ENCODE data around the gene GBP2. TPM values are rescaled to one million over a fixed set of nuclear protein-coding genes. Genes with fewer than 3 reads are reported as not detected.

GBP2 gene, protein sequence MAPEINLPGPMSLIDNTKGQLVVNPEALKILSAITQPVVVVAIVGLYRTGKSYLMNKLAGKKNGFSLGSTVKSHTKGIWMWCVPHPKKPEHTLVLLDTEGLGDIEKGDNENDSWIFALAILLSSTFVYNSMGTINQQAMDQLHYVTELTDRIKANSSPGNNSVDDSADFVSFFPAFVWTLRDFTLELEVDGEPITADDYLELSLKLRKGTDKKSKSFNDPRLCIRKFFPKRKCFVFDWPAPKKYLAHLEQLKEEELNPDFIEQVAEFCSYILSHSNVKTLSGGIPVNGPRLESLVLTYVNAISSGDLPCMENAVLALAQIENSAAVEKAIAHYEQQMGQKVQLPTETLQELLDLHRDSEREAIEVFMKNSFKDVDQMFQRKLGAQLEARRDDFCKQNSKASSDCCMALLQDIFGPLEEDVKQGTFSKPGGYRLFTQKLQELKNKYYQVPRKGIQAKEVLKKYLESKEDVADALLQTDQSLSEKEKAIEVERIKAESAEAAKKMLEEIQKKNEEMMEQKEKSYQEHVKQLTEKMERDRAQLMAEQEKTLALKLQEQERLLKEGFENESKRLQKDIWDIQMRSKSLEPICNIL
- total RNA-seq, result 10 to 100 TPM; 87.6 to 91.8 TPM
- polyA plus RNA-seq (2013, experiment 1 of 2), result 184 TPM
- polyA plus RNA-seq (2013, experiment 2 of 2), result 195 TPM
- total RNA-seq, result 199 to 2,933 (median 613) reads per million in 172 experiments

DNA sequence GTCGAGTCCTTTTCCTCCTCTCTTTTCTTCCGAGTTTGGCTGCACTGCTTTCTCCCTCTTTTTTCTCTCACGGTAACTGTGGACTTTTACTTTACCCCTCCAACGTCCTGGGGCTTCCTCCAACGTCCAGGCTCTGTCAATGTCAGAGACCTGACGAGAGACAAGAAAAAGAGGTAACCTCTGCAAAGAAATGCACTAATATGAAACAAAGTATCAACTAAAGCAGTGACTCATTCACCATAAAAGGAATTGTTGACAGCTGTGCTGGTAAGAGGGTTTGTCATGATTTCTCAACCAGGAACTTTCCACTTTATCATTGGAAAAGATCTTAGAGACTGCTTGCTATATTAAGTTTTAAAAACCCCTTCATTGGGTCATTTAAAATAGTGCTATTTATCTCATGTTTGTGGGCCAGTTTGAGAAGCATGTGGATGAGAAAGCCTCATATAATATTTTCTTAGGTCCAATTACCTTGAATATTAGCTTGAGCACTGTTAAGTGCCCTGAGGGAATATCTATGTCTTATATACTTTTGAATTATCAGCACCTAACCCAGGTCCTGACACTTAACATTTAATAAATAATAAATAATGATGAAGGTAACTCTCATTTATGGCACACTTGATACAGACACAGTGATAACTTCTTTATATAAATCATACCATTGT is at the start of gene GBP2:
Gene GBP2, minus strand, starts transcription at position 202 of the 668 bp plus-strand sequence. CDS start 4,148 bp downstream, outside the sequence.
- H3K27me3 Mint-ChIP-seq, result no peaks in the 10 kb centered on the region
- POLR2A ChIA-PET, result interaction anchor here (0.7 to 5.9 kb wide), 30 partner anchors 9 to 483 kb away, joined by 3 to 79 read pairs (median 7); partner anchors contain the start of genes GBP1, GBP3, GBP4 and GBP5
- intact Hi-C loops (cut with DNase I, micrococcal nuclease), result loop anchor here (1.0 to 2.0 kb wide), 3 partner anchors 74 to 232 kb away; no protein-coding TSS in a partner anchor
- CTCF ChIA-PET, result interaction anchor here (0.7 to 3.3 kb wide), 6 partner anchors 9 to 236 kb away, joined by 3 to 10 read pairs (median 3); partner anchors contain the start of gene GBP4
- peak within 1 kb of the TSS; percentile 96 for H3K27ac Mint-ChIP-seq
- ATAC-seq (ENCODE audit: poor library complexity) (peak; percentile 81), DNase-seq (peak in 7 of 14 experiments; percentile 18 to 86 (median 41))
- TF ChIP-seq, protein P1, sequence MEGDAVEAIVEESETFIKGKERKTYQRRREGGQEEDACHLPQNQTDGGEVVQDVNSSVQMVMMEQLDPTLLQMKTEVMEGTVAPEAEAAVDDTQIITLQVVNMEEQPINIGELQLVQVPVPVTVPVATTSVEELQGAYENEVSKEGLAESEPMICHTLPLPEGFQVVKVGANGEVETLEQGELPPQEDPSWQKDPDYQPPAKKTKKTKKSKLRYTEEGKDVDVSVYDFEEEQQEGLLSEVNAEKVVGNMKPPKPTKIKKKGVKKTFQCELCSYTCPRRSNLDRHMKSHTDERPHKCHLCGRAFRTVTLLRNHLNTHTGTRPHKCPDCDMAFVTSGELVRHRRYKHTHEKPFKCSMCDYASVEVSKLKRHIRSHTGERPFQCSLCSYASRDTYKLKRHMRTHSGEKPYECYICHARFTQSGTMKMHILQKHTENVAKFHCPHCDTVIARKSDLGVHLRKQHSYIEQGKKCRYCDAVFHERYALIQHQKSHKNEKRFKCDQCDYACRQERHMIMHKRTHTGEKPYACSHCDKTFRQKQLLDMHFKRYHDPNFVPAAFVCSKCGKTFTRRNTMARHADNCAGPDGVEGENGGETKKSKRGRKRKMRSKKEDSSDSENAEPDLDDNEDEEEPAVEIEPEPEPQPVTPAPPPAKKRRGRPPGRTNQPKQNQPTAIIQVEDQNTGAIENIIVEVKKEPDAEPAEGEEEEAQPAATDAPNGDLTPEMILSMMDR (IDR thresholded peaks at IDR 0.05), result no peak
- Histone ChIP-seq H3K4me3 (ENCODE audit: low read length) (peak within 1 kb of the TSS; percentile 83), H3K9me3 (ENCODE audit: control insufficient read depth in 1 of 2, insufficient read depth in 1 of 2, low read length in 2 of 2) (peaks cover 0 to 7% of the 10 kb centered on the region in 2 experiments), H3K4me1 (ENCODE audit: insufficient read depth, low read length) (peaks cover 23% of the 10 kb centered on the region), H3K36me3 (ENCODE audit: insufficient read depth, low read length) (peaks cover 10% of the 10 kb centered on the region), H3K27ac (ENCODE audit: low read depth in 1 of 2, low read length in 2 of 2) (peak within 1 kb of the TSS; percentile 51 to 86), H3K27me3 (ENCODE audit: control insufficient read depth in 1 of 2, insufficient read depth in 2 of 2, low read length in 2 of 2) (no peaks in the 10 kb centered on the region)
- peaks cover 55% of the 10 kb centered on the region for H3K36me3 Mint-ChIP-seq (ENCODE audit: low read depth)
- no peaks in the 10 kb centered on the region for H3K9me3 Mint-ChIP-seq
- peak within 1 kb of the TSS; percentile 100 for H3K4me3 Mint-ChIP-seq
- H3K4me1 Mint-ChIP-seq (ENCODE audit: low read depth), result peaks cover 76% of the 10 kb centered on the region

DNA sequence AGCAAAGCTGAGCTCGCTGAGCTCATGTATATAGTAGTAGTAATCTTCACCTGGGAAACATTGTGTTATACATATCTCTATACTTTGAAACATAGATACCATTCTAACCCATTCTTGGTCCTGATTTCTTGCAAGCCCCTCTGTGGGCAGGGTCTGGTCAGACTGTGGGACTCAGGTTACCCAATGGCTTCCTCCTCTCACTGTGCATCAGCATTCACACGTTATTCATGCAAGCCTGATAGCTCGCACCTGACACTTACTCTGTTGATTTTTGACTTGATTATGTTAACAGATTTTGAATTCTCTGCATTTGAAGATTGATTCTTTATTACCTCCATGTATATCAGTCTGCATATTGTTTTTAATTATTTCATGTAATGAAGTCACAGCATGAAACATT is 48.6 kb upstream of the GBP2 start:
- Mint-ChIP-seq H3K36me3 (ENCODE audit: low read depth) (no peaks in the 10 kb centered on the region), H3K27me3 (no peaks in the 10 kb centered on the region), H3K27ac (no peak overlapping the region), H3K4me1 (ENCODE audit: low read depth) (no peaks in the 10 kb centered on the region), H3K9me3 (peaks cover 5% of the 10 kb centered on the region), H3K4me3 (no peak overlapping the region)
- ATAC-seq (ENCODE audit: poor library complexity), result no peak
- H3K4me1 ChIP-seq (ENCODE audit: insufficient read depth, low read length), result no peaks in the 10 kb centered on the region
- DNase-seq, result no peak
- no peak overlapping the region for H3K27ac ChIP-seq (ENCODE audit: low read depth in 1 of 2, low read length in 2 of 2)
- CTCF ChIA-PET, result no interaction called here
- H3K4me3 ChIP-seq (ENCODE audit: low read length), result no peak overlapping the region
- H3K9me3 ChIP-seq (ENCODE audit: control insufficient read depth in 1 of 2, insufficient read depth in 1 of 2, low read length in 2 of 2), result no peaks in the 10 kb centered on the region
- TF ChIP-seq, protein P1 (IDR thresholded peaks at IDR 0.05), result no peak
- intact Hi-C loops (cut with DNase I, micrococcal nuclease), result no loop called here
- H3K36me3 ChIP-seq (ENCODE audit: insufficient read depth, low read length), result no peaks in the 10 kb centered on the region
- POLR2A ChIA-PET, result no interaction called here
- no peaks in the 10 kb centered on the region for H3K27me3 ChIP-seq (ENCODE audit: control insufficient read depth in 1 of 2, insufficient read depth in 2 of 2, low read length in 2 of 2)

DNA sequence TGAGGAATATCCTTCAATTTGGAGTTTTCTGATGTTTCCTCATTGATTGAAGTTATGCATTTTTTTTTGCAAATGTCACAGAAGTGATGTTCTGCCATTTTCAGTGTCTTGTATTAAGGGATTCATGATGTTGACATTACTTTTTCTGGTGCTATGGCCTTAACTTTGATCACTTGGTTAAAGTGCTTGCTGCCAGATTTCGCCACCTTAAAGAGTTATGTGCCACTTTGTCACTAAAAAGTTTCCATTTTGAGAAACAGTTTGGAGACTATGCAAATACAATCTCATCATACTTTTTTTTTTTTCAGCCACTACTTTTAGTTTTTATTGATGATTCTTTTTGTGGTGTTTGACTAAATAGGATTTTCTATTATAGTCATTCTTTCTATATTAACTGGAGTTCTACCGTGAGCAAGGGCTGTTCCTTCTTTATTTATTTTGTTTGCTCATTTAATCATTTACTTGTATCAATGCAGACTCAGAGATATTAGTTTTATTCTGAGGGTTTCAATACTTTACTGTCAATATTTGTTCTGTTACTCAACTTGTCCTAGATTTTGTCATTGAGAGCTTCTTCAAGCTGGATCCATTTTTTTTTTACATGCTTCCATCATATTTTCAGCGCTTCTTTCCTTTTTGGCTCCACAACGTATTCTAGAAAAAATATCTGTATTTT is 46.7 kb upstream of the GBP2 start:
- TF ChIP-seq, protein P1 (IDR thresholded peaks at IDR 0.05), result no peak
- intact Hi-C loops (cut with DNase I, micrococcal nuclease), result no loop called here
- CTCF ChIA-PET, result interaction anchor here (0.6 to 1.2 kb wide), 2 partner anchors 110 to 114 kb away, joined by 3 read pairs; no protein-coding TSS in a partner anchor
- no peaks in the 10 kb centered on the region for H3K36me3 ChIP-seq (ENCODE audit: insufficient read depth, low read length)
- H3K27me3 ChIP-seq (ENCODE audit: control insufficient read depth in 1 of 2, insufficient read depth in 2 of 2, low read length in 2 of 2), result no peaks in the 10 kb centered on the region
- no peaks in the 10 kb centered on the region for H3K4me1 ChIP-seq (ENCODE audit: insufficient read depth, low read length)
- DNase-seq (no peak), ATAC-seq (ENCODE audit: poor library complexity) (no peak)
- H3K36me3 Mint-ChIP-seq (ENCODE audit: low read depth), result no peaks in the 10 kb centered on the region
- no peaks in the 10 kb centered on the region for H3K9me3 ChIP-seq (ENCODE audit: control insufficient read depth in 1 of 2, insufficient read depth in 1 of 2, low read length in 2 of 2)
- no peaks in the 10 kb centered on the region for H3K27me3 Mint-ChIP-seq
- H3K4me3 Mint-ChIP-seq, result no peak overlapping the region
- POLR2A ChIA-PET, result no interaction called here
- peaks cover 5% of the 10 kb centered on the region for H3K9me3 Mint-ChIP-seq
- H3K4me3 ChIP-seq (ENCODE audit: low read length), result no peak overlapping the region
- H3K27ac ChIP-seq (ENCODE audit: low read depth in 1 of 2, low read length in 2 of 2), result no peak overlapping the region
- H3K4me1 Mint-ChIP-seq (ENCODE audit: low read depth), result no peaks in the 10 kb centered on the region
- H3K27ac Mint-ChIP-seq, result no peak overlapping the region
